ENCODE data around the gene FYN. TPM values are rescaled to one million over a fixed set of nuclear protein-coding genes. Genes with fewer than 3 reads are reported as not detected.
A peak's percentile ranks its signal among the peaks of the same experiment; 100 is the strongest.

The FYN gene
- total RNA-seq, 1 donor from 2014 or later, result 124 TPM

GRCh38 chr6:111624401-111625098 lies 248.7 kb downstream of the FYN start:
- H3K9ac ChIP-seq (ENCODE audit: low read depth in 1 of 3, low read length in 3 of 3), result no peak overlapping the region
- H3K4me3 ChIP-seq (ENCODE audit: low read length in 3 of 3), result no peak overlapping the region
- no peaks in the 10 kb centered on the region for H3K36me3 ChIP-seq (ENCODE audit: control insufficient read depth in 3 of 3, insufficient read depth in 3 of 3, low read length in 3 of 3)
- no peaks in the 10 kb centered on the region for H3K9me3 ChIP-seq (ENCODE audit: control insufficient read depth in 3 of 3, low read length in 3 of 3)
- peaks cover 22 to 38% (median 22%) of the 10 kb centered on the region in 3 donors for H3K4me1 ChIP-seq (ENCODE audit: control insufficient read depth in 3 of 3, insufficient read depth in 3 of 3, low read length in 3 of 3)
- H3K27me3 ChIP-seq (ENCODE audit: control insufficient read depth in 3 of 3, insufficient read depth in 3 of 3, low read length in 3 of 3), result no peaks in the 10 kb centered on the region
- H3K27ac ChIP-seq (ENCODE audit: low read depth, low read length), result no peak overlapping the region

- H3K27ac ChIP-seq (ENCODE audit: low read depth, low read length), result peak overlapping the region; percentile 39
Measured at GRCh38 chr6:111623046-111623718, 250.1 kb downstream of the FYN start.

GRCh38 chr6:111620169-111620568 lies 253.1 kb downstream of the FYN start:
- Histone ChIP-seq H3K9ac (ENCODE audit: low read depth in 1 of 3, low read length in 3 of 3) (no peak overlapping the region), H3K9me3 (ENCODE audit: control insufficient read depth in 3 of 3, low read length in 3 of 3) (no peaks in the 10 kb centered on the region), H3K27ac (ENCODE audit: low read depth, low read length) (no peak overlapping the region), H3K36me3 (ENCODE audit: control insufficient read depth in 3 of 3, insufficient read depth in 3 of 3, low read length in 3 of 3) (no peaks in the 10 kb centered on the region), H3K4me1 (ENCODE audit: control insufficient read depth in 3 of 3, insufficient read depth in 3 of 3, low read length in 3 of 3) (peaks cover 8 to 21% (median 13%) of the 10 kb centered on the region in 3 donors), H3K4me3 (ENCODE audit: low read length in 3 of 3) (no peak overlapping the region), H3K27me3 (ENCODE audit: control insufficient read depth in 3 of 3, insufficient read depth in 3 of 3, low read length in 3 of 3) (no peaks in the 10 kb centered on the region)

More at GRCh38 chr6:111623046-111623718, 250.1 kb downstream of the FYN start:
- H3K9ac ChIP-seq (ENCODE audit: low read depth in 1 of 3, low read length in 3 of 3), result no peak overlapping the region
- H3K36me3 ChIP-seq (ENCODE audit: control insufficient read depth in 3 of 3, insufficient read depth in 3 of 3, low read length in 3 of 3), result no peaks in the 10 kb centered on the region
- H3K4me1 ChIP-seq (ENCODE audit: control insufficient read depth in 3 of 3, insufficient read depth in 3 of 3, low read length in 3 of 3), result peaks cover 19 to 35% (median 21%) of the 10 kb centered on the region in 3 donors
- no peaks in the 10 kb centered on the region for H3K27me3 ChIP-seq (ENCODE audit: control insufficient read depth in 3 of 3, insufficient read depth in 3 of 3, low read length in 3 of 3)
- no peak overlapping the region for H3K4me3 ChIP-seq (ENCODE audit: low read length in 3 of 3)
- H3K9me3 ChIP-seq (ENCODE audit: control insufficient read depth in 3 of 3, low read length in 3 of 3), result no peaks in the 10 kb centered on the region

- Histone ChIP-seq H3K9ac (ENCODE audit: low read depth in 1 of 3, low read length in 3 of 3) (no peak overlapping the region), H3K4me1 (ENCODE audit: control insufficient read depth in 3 of 3, insufficient read depth in 3 of 3, low read length in 3 of 3) (peaks cover 5 to 12% (median 7%) of the 10 kb centered on the region in 3 donors), H3K27ac (ENCODE audit: low read depth, low read length) (no peak overlapping the region), H3K9me3 (ENCODE audit: control insufficient read depth in 3 of 3, low read length in 3 of 3) (no peaks in the 10 kb centered on the region), H3K4me3 (ENCODE audit: low read length in 3 of 3) (no peak overlapping the region), H3K27me3 (ENCODE audit: control insufficient read depth in 3 of 3, insufficient read depth in 3 of 3, low read length in 3 of 3) (no peaks in the 10 kb centered on the region), H3K36me3 (ENCODE audit: control insufficient read depth in 3 of 3, insufficient read depth in 3 of 3, low read length in 3 of 3) (no peaks in the 10 kb centered on the region)
Measured at GRCh38 chr6:111618407-111618806, 254.8 kb downstream of the FYN start.

GRCh38 chr6:111617149-111617548 lies 256.1 kb downstream of the FYN start:
- H3K27ac ChIP-seq (ENCODE audit: low read depth, low read length), result no peak overlapping the region
- peaks cover 0 to 8% (median 5%) of the 10 kb centered on the region in 3 donors for H3K4me1 ChIP-seq (ENCODE audit: control insufficient read depth in 3 of 3, insufficient read depth in 3 of 3, low read length in 3 of 3)
- H3K36me3 ChIP-seq (ENCODE audit: control insufficient read depth in 3 of 3, insufficient read depth in 3 of 3, low read length in 3 of 3), result no peaks in the 10 kb centered on the region
- no peak overlapping the region for H3K9ac ChIP-seq (ENCODE audit: low read depth in 1 of 3, low read length in 3 of 3)
- H3K4me3 ChIP-seq (ENCODE audit: low read length in 3 of 3), result no peak overlapping the region
- H3K27me3 ChIP-seq (ENCODE audit: control insufficient read depth in 3 of 3, insufficient read depth in 3 of 3, low read length in 3 of 3), result no peaks in the 10 kb centered on the region
- no peaks in the 10 kb centered on the region for H3K9me3 ChIP-seq (ENCODE audit: control insufficient read depth in 3 of 3, low read length in 3 of 3)

GRCh38 chr6:111615916-111616612 lies 257.2 kb downstream of the FYN start:
- Histone ChIP-seq H3K4me3 (ENCODE audit: low read length in 3 of 3) (no peak overlapping the region), H3K36me3 (ENCODE audit: control insufficient read depth in 3 of 3, insufficient read depth in 3 of 3, low read length in 3 of 3) (no peaks in the 10 kb centered on the region), H3K9me3 (ENCODE audit: control insufficient read depth in 3 of 3, low read length in 3 of 3) (no peaks in the 10 kb centered on the region), H3K4me1 (ENCODE audit: control insufficient read depth in 3 of 3, insufficient read depth in 3 of 3, low read length in 3 of 3) (peaks cover 0 to 8% (median 5%) of the 10 kb centered on the region in 3 donors), H3K27ac (ENCODE audit: low read depth, low read length) (peak overlapping the region; percentile 1), H3K27me3 (ENCODE audit: control insufficient read depth in 3 of 3, insufficient read depth in 3 of 3, low read length in 3 of 3) (no peaks in the 10 kb centered on the region), H3K9ac (ENCODE audit: low read depth in 1 of 3, low read length in 3 of 3) (no peak overlapping the region)

GRCh38 chr6:111614833-111615582 lies 258.2 kb downstream of the FYN start:
- no peaks in the 10 kb centered on the region for H3K27me3 ChIP-seq (ENCODE audit: control insufficient read depth in 3 of 3, insufficient read depth in 3 of 3, low read length in 3 of 3)
- no peak overlapping the region for H3K9ac ChIP-seq (ENCODE audit: low read depth in 1 of 3, low read length in 3 of 3)
- peak overlapping the region; percentile 1 for H3K27ac ChIP-seq (ENCODE audit: low read depth, low read length)
- no peaks in the 10 kb centered on the region for H3K9me3 ChIP-seq (ENCODE audit: control insufficient read depth in 3 of 3, low read length in 3 of 3)
- H3K4me1 ChIP-seq (ENCODE audit: control insufficient read depth in 3 of 3, insufficient read depth in 3 of 3, low read length in 3 of 3), result peaks cover 0 to 8% (median 5%) of the 10 kb centered on the region in 3 donors
- H3K4me3 ChIP-seq (ENCODE audit: low read length in 3 of 3), result peak overlapping the region in 1 of 3 donors; percentile 15
- no peaks in the 10 kb centered on the region for H3K36me3 ChIP-seq (ENCODE audit: control insufficient read depth in 3 of 3, insufficient read depth in 3 of 3, low read length in 3 of 3)

GRCh38 chr6:111612379-111612778 lies 260.9 kb downstream of the FYN start:
- Histone ChIP-seq H3K4me3 (ENCODE audit: low read length in 3 of 3) (no peak overlapping the region), H3K9me3 (ENCODE audit: control insufficient read depth in 3 of 3, low read length in 3 of 3) (no peaks in the 10 kb centered on the region), H3K9ac (ENCODE audit: low read depth in 1 of 3, low read length in 3 of 3) (no peak overlapping the region), H3K27me3 (ENCODE audit: control insufficient read depth in 3 of 3, insufficient read depth in 3 of 3, low read length in 3 of 3) (no peaks in the 10 kb centered on the region), H3K4me1 (ENCODE audit: control insufficient read depth in 3 of 3, insufficient read depth in 3 of 3, low read length in 3 of 3) (peaks cover 0 to 8% (median 5%) of the 10 kb centered on the region in 3 donors), H3K36me3 (ENCODE audit: control insufficient read depth in 3 of 3, insufficient read depth in 3 of 3, low read length in 3 of 3) (no peaks in the 10 kb centered on the region), H3K27ac (ENCODE audit: low read depth, low read length) (no peak overlapping the region)

- Histone ChIP-seq H3K36me3 (ENCODE audit: control insufficient read depth in 3 of 3, insufficient read depth in 3 of 3, low read length in 3 of 3) (no peaks in the 10 kb centered on the region), H3K9me3 (ENCODE audit: control insufficient read depth in 3 of 3, low read length in 3 of 3) (no peaks in the 10 kb centered on the region), H3K27ac (ENCODE audit: low read depth, low read length) (no peak overlapping the region), H3K9ac (ENCODE audit: low read depth in 1 of 3, low read length in 3 of 3) (no peak overlapping the region), H3K27me3 (ENCODE audit: control insufficient read depth in 3 of 3, insufficient read depth in 3 of 3, low read length in 3 of 3) (no peaks in the 10 kb centered on the region), H3K4me3 (ENCODE audit: low read length in 3 of 3) (no peak overlapping the region), H3K4me1 (ENCODE audit: control insufficient read depth in 3 of 3, insufficient read depth in 3 of 3, low read length in 3 of 3) (peaks cover 3 to 19% (median 7%) of the 10 kb centered on the region in 3 donors)
Measured at GRCh38 chr6:111610548-111611172, 262.6 kb downstream of the FYN start.
